Measurements from ENCODE around the gene PTPRB. TPM values are rescaled to one million over a fixed set of nuclear protein-coding genes. Genes with fewer than 3 reads are reported as not detected.

PTPRB gene
- total RNA-seq, 6 donors from 2014 or later = 68.8 to 113 (median 80.8) TPM

- Histone ChIP-seq H3K4me3 (no peak overlapping the region), H3K27me3 (no peaks in the 10 kb centered on the region), H3K36me3 (peaks cover 0 to 34% (median 0%) of the 10 kb centered on the region in 4 donors), H3K4me1 (peaks cover 0 to 3% (median 0%) of the 10 kb centered on the region in 4 donors), H3K27ac (peak overlapping the region; percentile 12 to 78 (median 38)), H3K9me3 (no peaks in the 10 kb centered on the region)
- ATAC-seq (ENCODE audit: low FRiP score in 2 of 2) (no peak), DNase-seq (no peak)
- 44 to 64% methylated on average over 6 of the region's 6 CpGs for WGBS, 2 donors
- no peak for TF ChIP-seq CTCF (IDR thresholded peaks at IDR 0.05)
- peak; percentile 61 to 93 for TF ChIP-seq POLR2AphosphoS5 (IDR thresholded peaks at IDR 0.05)
- TF ChIP-seq EP300 (IDR thresholded peaks at IDR 0.05) = peak in 3 of 4 donors; percentile 72 to 88 (median 76)
- no peak for TF ChIP-seq POLR2A (IDR thresholded peaks at IDR 0.05)
These were observed 93.8 kb downstream of the PTPRB start for GRCh38 chr12:70543444-70543843.

GRCh38 chr12:70540996-70541395 is 96.2 kb downstream of the PTPRB start:
- no peak overlapping the region for H3K4me3 ChIP-seq
- H3K27me3 ChIP-seq = no peaks in the 10 kb centered on the region
- 46 to 57% methylated on average over 1 of the region's 1 CpG for WGBS, 2 donors
- H3K4me1 ChIP-seq = peaks cover 0 to 4% (median 1%) of the 10 kb centered on the region in 4 donors
- no peak for DNase-seq
- no peaks in the 10 kb centered on the region for H3K9me3 ChIP-seq
- TF ChIP-seq EP300 (IDR thresholded peaks at IDR 0.05) (no peak), POLR2AphosphoS5 (IDR thresholded peaks at IDR 0.05) (no peak), POLR2A (IDR thresholded peaks at IDR 0.05) (no peak), CTCF (IDR thresholded peaks at IDR 0.05) (no peak)
- H3K36me3 ChIP-seq = peaks cover 0 to 34% (median 0%) of the 10 kb centered on the region in 4 donors
- ATAC-seq (ENCODE audit: low FRiP score in 2 of 2) = no peak
- H3K27ac ChIP-seq = peak overlapping the region in 2 of 4 donors; percentile 7 to 59

- Histone ChIP-seq H3K9me3 (no peaks in the 10 kb centered on the region), H3K36me3 (peaks cover 0 to 46% (median 3%) of the 10 kb centered on the region in 4 donors), H3K27me3 (no peaks in the 10 kb centered on the region), H3K27ac (peak overlapping the region; percentile 52 to 84 (median 66)), H3K4me1 (peaks cover 0 to 4% (median 0%) of the 10 kb centered on the region in 4 donors), H3K4me3 (no peak overlapping the region)
- no peak for TF ChIP-seq EP300 (IDR thresholded peaks at IDR 0.05)
- no peak for TF ChIP-seq POLR2AphosphoS5 (IDR thresholded peaks at IDR 0.05)
- TF ChIP-seq POLR2A (IDR thresholded peaks at IDR 0.05) = no peak
- TF ChIP-seq CTCF (IDR thresholded peaks at IDR 0.05) = no peak
- WGBS, 2 donors = 84 to 91% methylated on average over 10 of the region's 10 CpGs
- ATAC-seq (ENCODE audit: low FRiP score in 2 of 2) = no peak
- no peak for DNase-seq
These were observed 100.6 kb downstream of the PTPRB start for GRCh38 chr12:70536650-70537049.

GRCh38 chr12:70535896-70536374 is 101.3 kb downstream of the PTPRB start:
- no peaks in the 10 kb centered on the region for H3K9me3 ChIP-seq
- H3K36me3 ChIP-seq = peaks cover 0 to 46% (median 3%) of the 10 kb centered on the region in 4 donors
- H3K27me3 ChIP-seq = no peaks in the 10 kb centered on the region
- peak overlapping the region; percentile 76 to 84 (median 82) for H3K27ac ChIP-seq
- ATAC-seq (ENCODE audit: low FRiP score in 2 of 2) (peak in 1 of 2 donors; percentile 47), DNase-seq (no peak)
- H3K4me1 ChIP-seq = peaks cover 0 to 4% (median 0%) of the 10 kb centered on the region in 4 donors
- TF ChIP-seq CTCF (IDR thresholded peaks at IDR 0.05) (no peak), POLR2A (IDR thresholded peaks at IDR 0.05) (no peak), EP300 (IDR thresholded peaks at IDR 0.05) (peak; percentile 95 to 99 (median 98)), POLR2AphosphoS5 (IDR thresholded peaks at IDR 0.05) (peak; percentile 87 to 97)
- H3K4me3 ChIP-seq = no peak overlapping the region
- 60 to 65% methylated on average over 6 of the region's 6 CpGs for WGBS, 2 donors

- no peak for DNase-seq
- peaks cover 0 to 4% (median 0%) of the 10 kb centered on the region in 4 donors for H3K4me1 ChIP-seq
- no peak for TF ChIP-seq POLR2A (IDR thresholded peaks at IDR 0.05)
- TF ChIP-seq EP300 (IDR thresholded peaks at IDR 0.05) = no peak
- TF ChIP-seq POLR2AphosphoS5 (IDR thresholded peaks at IDR 0.05) = no peak
- TF ChIP-seq CTCF (IDR thresholded peaks at IDR 0.05) = no peak
- H3K27ac ChIP-seq = peak overlapping the region; percentile 76 to 82 (median 80)
- no peaks in the 10 kb centered on the region for H3K9me3 ChIP-seq
- 87 to 94% methylated on average over 5 to 7 of the region's 7 CpGs for WGBS, 2 donors
- no peak overlapping the region for H3K4me3 ChIP-seq
- ATAC-seq (ENCODE audit: low FRiP score in 2 of 2) = no peak
- peaks cover 0 to 46% (median 3%) of the 10 kb centered on the region in 4 donors for H3K36me3 ChIP-seq
- no peaks in the 10 kb centered on the region for H3K27me3 ChIP-seq
These were observed 102.8 kb downstream of the PTPRB start for GRCh38 chr12:70534466-70534865.
